GM21367 (cell line): ENCODE measurements around the gene KBTBD3.
"Not testable (repeated sequence)": the region's sequence is repeated elsewhere in the genome, so short reads cannot be mapped to it uniquely, and the experiment has no call there.

ENCODE experiments used
- ATAC-seq: cut with Tn5 transposase; IDR thresholded peaks from one replicate; pipeline ENCODE4 v1.9.1; 2021; ENCODE audit not compliant: unreplicated experiment

KBTBD3 gene

DNA sequence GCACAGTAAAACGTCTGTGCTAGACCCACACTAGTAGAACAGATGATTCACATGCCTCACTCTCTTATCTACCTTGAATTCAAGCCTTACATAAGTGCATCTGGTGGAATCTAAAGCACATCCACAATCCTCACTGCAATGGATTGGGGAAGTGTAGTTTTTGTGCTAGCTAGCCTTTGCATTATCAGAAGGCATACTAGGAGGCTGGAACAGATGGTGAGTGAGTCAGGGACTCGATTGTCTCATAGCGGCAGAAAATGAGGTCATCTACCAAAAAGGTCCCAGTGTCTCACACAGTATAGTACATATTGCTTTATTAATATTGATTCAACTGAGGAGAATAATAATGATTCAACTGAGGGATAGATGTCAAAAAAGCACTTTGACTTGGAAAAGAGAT is 64.4 kb downstream of the KBTBD3 start:
- no peak for ATAC-seq

DNA sequence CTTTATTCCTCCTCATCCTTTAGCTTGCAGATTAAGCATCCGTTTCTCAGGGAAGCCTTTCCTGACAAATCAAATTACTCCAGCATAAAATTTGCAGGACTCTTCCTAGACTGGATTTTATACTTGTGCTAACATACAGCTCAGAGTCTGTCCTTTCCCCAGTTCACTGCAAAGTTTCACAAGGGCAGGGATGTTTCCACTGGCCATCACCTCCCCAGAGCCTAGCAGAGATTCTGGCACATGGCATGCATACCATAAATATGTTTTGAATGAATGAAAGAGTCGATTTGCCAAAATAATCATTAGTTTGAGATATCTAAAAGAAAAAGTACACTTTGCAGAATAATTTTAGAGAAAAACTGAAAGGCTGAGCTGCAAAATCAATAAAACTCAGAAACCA is 65.7 kb downstream of the KBTBD3 start:
- ATAC-seq, result no peak

DNA sequence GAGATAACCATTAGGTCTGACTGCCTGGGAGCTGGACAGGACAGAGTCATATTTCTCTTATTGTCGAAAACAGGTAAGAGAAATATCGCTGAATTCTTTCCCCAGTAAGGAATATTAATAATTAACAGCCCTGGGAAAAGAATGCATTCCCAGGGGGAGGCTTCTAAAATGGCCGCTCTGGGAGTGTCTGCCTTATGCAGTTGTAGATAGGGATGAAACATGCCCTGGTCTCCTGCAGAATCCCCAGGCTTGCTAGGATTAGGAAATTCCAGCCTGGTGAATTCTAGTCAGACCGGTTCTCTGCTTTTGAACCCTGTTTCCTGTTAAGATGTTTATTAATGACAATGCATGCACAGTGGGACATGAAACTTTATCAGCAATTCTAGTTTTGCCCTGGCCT is 74.1 kb downstream of the KBTBD3 start:
- ATAC-seq, result not testable (repeated sequence)

DNA sequence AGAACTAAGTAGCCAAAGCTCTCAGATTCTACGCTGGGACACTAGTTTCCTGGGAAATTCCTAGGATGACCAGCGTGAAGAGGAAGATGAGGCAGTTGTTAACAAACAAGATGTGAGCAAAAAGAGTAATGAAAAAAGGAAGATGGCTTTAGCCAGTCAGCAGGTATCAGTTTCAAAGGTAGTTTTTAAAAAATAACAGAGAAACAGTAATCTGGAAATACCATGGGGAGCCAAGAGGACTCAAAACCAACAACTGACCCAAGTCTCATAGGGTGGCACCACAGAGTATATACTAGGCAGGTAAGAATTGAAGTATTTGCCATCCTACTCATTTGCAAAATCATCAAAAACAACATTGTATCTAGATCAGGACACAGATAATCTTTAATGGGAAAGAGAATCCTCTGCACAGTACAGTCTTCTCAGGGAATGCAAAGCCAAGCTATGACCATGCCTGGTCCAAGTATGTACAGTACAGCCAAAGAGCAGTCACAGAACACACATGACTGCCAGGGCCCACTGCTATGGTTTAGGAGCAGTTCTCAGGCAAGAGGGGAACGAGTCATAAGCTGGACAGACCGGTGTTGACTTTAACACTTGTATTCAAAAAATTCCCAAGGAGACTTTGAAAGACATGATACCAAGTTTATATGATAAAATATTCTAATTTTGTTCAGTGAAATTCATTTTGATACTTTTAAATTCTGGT is 75.7 kb downstream of the KBTBD3 start:
- peak; percentile 47 for ATAC-seq
